H1 (cell line): ENCODE results near the gene SOX12. TPM values are rescaled to one million over a fixed set of nuclear protein-coding genes. Genes with fewer than 3 reads are reported as not detected.

Experiments used
- CTCF ChIA-PET: fragments of 300-600 bp; sonication (Branson Sonifier 250); formaldehyde crosslinking; loops from one replicate; lab custom pipeline; 2021; ENCODE audit not compliant: partially characterized antibody; lab: Charles Lee
- POLR2A ChIA-PET: fragments of 300-600 bp; sonication (Branson Sonifier 250); formaldehyde crosslinking; loops from one replicate; lab custom pipeline; 2021; ENCODE audit warnings: inconsistent platforms; ENCODE audit not compliant: partially characterized antibody; lab: Charles Lee
- DNase-seq, 2 experiments: peaks; one replicate each; pipeline versions ENCODE4 v3.0.0 to v3.0.0-alpha.2; 2010 to 2022; ENCODE audit warnings: low spot score in 2 of 2, low read depth in 1 of 2, mixed read lengths in 1 of 2
- FAIRE-seq: peaks from 2 replicates; lab custom pipeline; 2011; peaks lifted over from hg19 to GRCh38; lab: Jason Lieb, UNC
- H2AFZ ChIP-seq: 2 replicates; pipeline ENCODE4 v1.8.1; 2012; ENCODE audit warnings: low read length, inconsistent platforms
- H2AK5ac ChIP-seq: 2 replicates; pipeline ENCODE4 v1.6.1; 2013; ENCODE audit warnings: low read depth, low read length
- H2BK120ac ChIP-seq: replicated peaks from 2 replicates; pipeline ENCODE3; 2013; ENCODE audit warnings: low read depth, low read length, inconsistent platforms
- H2BK12ac ChIP-seq: 2 replicates; pipeline ENCODE4 v1.6.1; 2013; ENCODE audit warnings: low read depth, low read length
- H2BK15ac ChIP-seq: 2 replicates; pipeline ENCODE4 v1.6.1; 2013; ENCODE audit warnings: low read length
- H2BK20ac ChIP-seq: 2 replicates; pipeline ENCODE4 v1.6.1; 2013; ENCODE audit warnings: low read length
- H2BK5ac ChIP-seq: 2 replicates; pipeline ENCODE4 v1.6.1; 2013; ENCODE audit warnings: low read depth, low read length
- H3K14ac ChIP-seq: 2 replicates; pipeline ENCODE4 v1.6.1; 2013; ENCODE audit warnings: inconsistent platforms; ENCODE audit not compliant: insufficient read length
- H3K18ac ChIP-seq: 2 replicates; pipeline ENCODE4 v1.6.1; 2013; ENCODE audit warnings: low read length; ENCODE audit errors: extremely low read depth
- H3K23ac ChIP-seq: 2 replicates; pipeline ENCODE4 v1.6.1; 2013; ENCODE audit warnings: inconsistent platforms; ENCODE audit not compliant: insufficient read length
- H3K23me2 ChIP-seq: 2 replicates; pipeline ENCODE4 v1.6.1; 2013; ENCODE audit warnings: low read depth, low read length
- H3K27ac ChIP-seq: 2 replicates; pipeline ENCODE4 v1.6.1; 2011; ENCODE audit warnings: low read depth, low read length, inconsistent platforms
- H3K27me3 ChIP-seq, 4 experiments: replicated peaks in 1 of 4; 1 replicate in 1 of 4; 2 replicates in 3 of 4; pipeline versions ENCODE4 v1.6.1 to v1.8.1; 2011 to 2013; ENCODE audit warnings: low read length in 3 of 4, mild to moderate bottlenecking in 3 of 4, inconsistent platforms in 2 of 4, mixed read lengths in 2 of 4, moderate library complexity in 1 of 4; ENCODE audit not compliant: control insufficient read depth in 3 of 4, insufficient read depth in 3 of 4; ENCODE audit errors: extremely low read depth in 1 of 4
- H3K36me3 ChIP-seq, 4 experiments: 2 replicates each; pipeline versions ENCODE4 v1.6.1 to v1.8.1; 2011 to 2013; ENCODE audit warnings: mild to moderate bottlenecking in 4 of 4, low read length in 3 of 4, moderate library complexity in 2 of 4, control low read depth in 1 of 4, inconsistent platforms in 1 of 4; ENCODE audit not compliant: insufficient read depth in 4 of 4, control insufficient read depth in 2 of 4
- H3K4ac ChIP-seq: replicated peaks from 2 replicates; pipeline ENCODE3; 2013; ENCODE audit warnings: low read length, low read depth, mixed read lengths, inconsistent platforms; ENCODE audit not compliant: insufficient read length
- H3K4me1 ChIP-seq, 4 experiments: replicated peaks in 1 of 4; 1 replicate in 1 of 4; 2 replicates in 3 of 4; pipeline versions ENCODE4 v1.6.1 to v1.8.1; 2011 to 2013; ENCODE audit warnings: low read length in 3 of 4, inconsistent platforms in 2 of 4, mixed read lengths in 1 of 4; ENCODE audit not compliant: insufficient read depth in 4 of 4, control insufficient read depth in 3 of 4
- H3K4me2 ChIP-seq, 2 experiments: 2 replicates each; pipeline versions ENCODE4 v1.6.1 to v1.8.1; 2011 to 2013; ENCODE audit warnings: low read depth in 2 of 2, low read length in 2 of 2, control low read depth in 1 of 2, inconsistent platforms in 1 of 2, mild to moderate bottlenecking in 1 of 2; ENCODE audit not compliant: insufficient read depth in 1 of 2
- H3K4me3 ChIP-seq, 4 experiments: fragments of 200-600, 300-600 bp in 1 of 4; sonication (generic), shearing (Covaris generic), sonication (Bioruptor Twin) in 1 of 4; 2 replicates each; pipeline versions ENCODE4 v1.5.1 to v1.8.1; 2011 to 2016; ENCODE audit warnings: low read length in 4 of 4, low read depth in 3 of 4, control low read depth in 2 of 4, inconsistent platforms in 2 of 4, mild to moderate bottlenecking in 2 of 4, mixed read lengths in 1 of 4, moderate library complexity in 1 of 4; ENCODE audit not compliant: insufficient read depth in 2 of 4; ENCODE audit errors: extremely low read depth in 1 of 4
- H3K56ac ChIP-seq: replicated peaks from 2 replicates; pipeline ENCODE3; 2013; ENCODE audit warnings: low read depth, mild to moderate bottlenecking, mixed read lengths, low read length, inconsistent platforms; ENCODE audit not compliant: insufficient read length
- H3K79me1 ChIP-seq: 2 replicates; pipeline ENCODE4 v1.6.1; 2013; ENCODE audit warnings: low read depth, low read length, control low read depth
- H3K79me2 ChIP-seq, 2 experiments: 2 replicates each; pipeline versions ENCODE4 v1.6.1 to v1.8.1; 2012 to 2013; ENCODE audit warnings: low read length in 2 of 2, mild to moderate bottlenecking in 2 of 2, inconsistent platforms in 1 of 2; ENCODE audit not compliant: insufficient read depth in 2 of 2, control insufficient read depth in 1 of 2
- H3K9ac ChIP-seq, 4 experiments: replicated peaks in 1 of 4; 1 replicate in 1 of 4; 2 replicates in 3 of 4; pipeline versions ENCODE4 v1.6.1 to v1.8.1; 2011 to 2013; ENCODE audit warnings: low read depth in 3 of 4, low read length in 3 of 4, control low read depth in 2 of 4, mild to moderate bottlenecking in 2 of 4, moderate library complexity in 2 of 4, inconsistent platforms in 1 of 4; ENCODE audit errors: extremely low read depth in 1 of 4
- H3K9me3 ChIP-seq, 2 experiments: 2 replicates each; pipeline versions ENCODE4 v1.6.1 to v1.8.1; 2012 to 2013; ENCODE audit warnings: mild to moderate bottlenecking in 2 of 2, moderate library complexity in 2 of 2, control low read depth in 1 of 2, inconsistent platforms in 1 of 2, low read depth in 1 of 2, low read length in 1 of 2, mixed read lengths in 1 of 2; ENCODE audit not compliant: insufficient read depth in 2 of 2
- H4K20me1 ChIP-seq, 2 experiments: replicated peaks in 1 of 2; 2 replicates each; pipeline versions ENCODE3 to v1.8.1; 2011 to 2013; ENCODE audit warnings: inconsistent platforms in 2 of 2, low read length in 2 of 2, mild to moderate bottlenecking in 1 of 2; ENCODE audit not compliant: insufficient read depth in 2 of 2, control insufficient read depth in 1 of 2
- H4K5ac ChIP-seq: 2 replicates; pipeline ENCODE4 v1.6.1; 2013; ENCODE audit warnings: low read length, low read depth, mixed read lengths, inconsistent platforms; ENCODE audit not compliant: insufficient read length
- H4K8ac ChIP-seq: 2 replicates; pipeline ENCODE4 v1.8.0; 2013; ENCODE audit warnings: mild to moderate bottlenecking, moderate library complexity, low read length, inconsistent platforms; ENCODE audit not compliant: insufficient read depth; ENCODE audit errors: extremely low read depth
- H4K91ac ChIP-seq: replicated peaks from 2 replicates; pipeline ENCODE3; 2013; ENCODE audit warnings: low read length, mixed read lengths, inconsistent platforms; ENCODE audit not compliant: insufficient read length
- CEBPB ChIP-seq: IDR thresholded peaks from 2 replicates; pipeline ENCODE4 v1.6.1; 2012; ENCODE audit warnings: low read depth, low read length
- CHD2 ChIP-seq: IDR thresholded peaks from 2 replicates; pipeline ENCODE4 v1.6.1; 2012; ENCODE audit warnings: low read length, improper control_type of control experiment
- JUND ChIP-seq: IDR thresholded peaks from 2 replicates; pipeline ENCODE4 v1.6.1; 2011; ENCODE audit warnings: mild to moderate bottlenecking, improper control_type of control experiment, low read length
- RAD21 ChIP-seq, 2 experiments: IDR thresholded peaks in 1 of 2; conservative IDR thresholded peaks in 1 of 2; 2 replicates each; pipeline ENCODE4 v1.6.1; 2011; ENCODE audit warnings: low read depth in 2 of 2, low read length in 2 of 2, improper control_type of control experiment in 1 of 2, inconsistent platforms in 1 of 2, mild to moderate bottlenecking in 1 of 2, moderate library complexity in 1 of 2
- SP1 ChIP-seq: IDR thresholded peaks from 2 replicates; pipeline ENCODE4 v1.6.1; 2011; ENCODE audit warnings: low read depth, low read length
- SRF ChIP-seq: IDR thresholded peaks from 2 replicates; pipeline ENCODE4 v1.6.1; 2011; ENCODE audit warnings: mild to moderate bottlenecking, low read depth, low read length, moderate library complexity
- WGBS, 2 experiments: shearing (Covaris generic) in 1 of 2; methylation state at CpG; one replicate each; pipeline versions ENCODE4 v1.1.6 to v1.1.7; 2013 to 2015; ENCODE audit warnings: low lambda C conversion rate in 2 of 2, mixed read lengths in 2 of 2, inconsistent platforms in 1 of 2, low coverage in 1 of 2, missing lambda C conversion rate in 1 of 2; ENCODE audit not compliant: insufficient replicate concordance in 2 of 2, insufficient coverage in 1 of 2, insufficient read length in 1 of 2; ENCODE audit errors: extremely low coverage in 1 of 2, missing lambda C conversion rate in 1 of 2; 5-methylcytosine and 5-hydroxymethylcytosine counted together
- polyA plus RNA-seq, 7 experiments: library from polyadenylated mRNA; depleted of rRNA in 3 of 7; stranded (reverse) in 5 of 7; unstranded in 2 of 7; fragments of >200 nt in 5 of 7; fragments of 200-250 nt in 2 of 7; gene quantifications; 1 replicate in 5 of 7; 2 replicates in 1 of 7; 4 replicates in 1 of 7; pipeline versions ENCODE4 v1.2.1 to v1.2.3, GENCODE V29; 2011 to 2013; ENCODE audit warnings: missing spikeins in 2 of 7, mixed read lengths in 2 of 7
- total RNA-seq: library from RNA; stranded (reverse); fragmentation: NEBNext Ultra II Directional; extraction: Animal tissue kit (Norgen Biotek cat#: 25700); gene quantifications from 2 replicates; pipeline ENCODE4 v1.2.1, GENCODE V29; 2021

The SOX12 gene
- total and polyA plus RNA-seq, 2 of the 8 experiments (the other 6 are each of a cell fraction or from before 2014, with no cell fraction given) = 6.4 to 63.0 TPM

DNA sequence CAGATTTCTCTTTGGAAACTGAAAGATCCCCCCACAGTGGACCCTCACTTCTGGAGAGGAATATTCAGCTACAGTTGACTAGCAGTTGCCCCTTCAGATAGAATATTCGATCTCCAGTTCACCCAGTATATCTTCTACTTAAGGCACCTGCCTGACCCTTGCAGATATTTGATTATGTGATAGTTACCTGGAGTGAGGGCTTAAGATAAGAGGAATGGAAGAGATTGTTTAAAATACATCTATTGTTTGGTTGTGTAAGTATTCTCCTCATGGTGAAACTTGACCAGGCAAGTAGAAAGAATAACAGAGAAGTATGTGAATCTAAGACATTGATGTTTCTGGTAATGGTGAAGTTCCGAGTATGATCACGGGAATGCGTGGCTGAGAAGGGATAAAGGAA is 29.5 kb upstream of the SOX12 start:
- no peak overlapping the region for H2BK12ac ChIP-seq
- DNase-seq (no peak), FAIRE-seq (no peak)
- POLR2A ChIA-PET = interaction anchor here (1.6 to 9.4 kb wide), 4 partner anchors 14 to 38 kb away, joined by 3 to 85 read pairs (median 72); partner anchors contain the start of gene DEFB132
- H2AFZ ChIP-seq = no peak overlapping the region
- H3K4me3 ChIP-seq = no peak overlapping the region
- peaks cover 11 to 33% of the 10 kb centered on the region in 2 experiments; a peak in 3 of 4 replicates for H3K79me2 ChIP-seq
- CTCF ChIA-PET = interaction anchor here (1.1 to 7.8 kb wide), 4 partner anchors 13 to 38 kb away, joined by 4 to 36 read pairs (median 8); partner anchors contain the start of gene SOX12
- H3K56ac ChIP-seq = no peak overlapping the region
- H4K20me1 ChIP-seq = peaks cover 6 to 11% of the 10 kb centered on the region in 2 experiments
- no peak overlapping the region for H3K23ac ChIP-seq
- no peaks in the 10 kb centered on the region for H3K36me3 ChIP-seq
- no peak overlapping the region for H3K4me2 ChIP-seq
- H3K9me3 ChIP-seq = no peaks in the 10 kb centered on the region; a peak in 1 of 4 replicates
- H3K23me2 ChIP-seq = peaks cover 16% of the 10 kb centered on the region
- H2BK120ac ChIP-seq = no peak overlapping the region
- H3K4ac ChIP-seq = no peak overlapping the region
- H3K14ac ChIP-seq = no peak overlapping the region
- no peak overlapping the region for H3K27ac ChIP-seq
- H3K9ac ChIP-seq = no peak overlapping the region
- no peak overlapping the region for H2AK5ac ChIP-seq
- H3K27me3 ChIP-seq = peaks cover 0 to 7% (median 2%) of the 10 kb centered on the region in 4 experiments; a peak in 2 of 7 replicates
- no peak overlapping the region for H2BK15ac ChIP-seq
- no peak overlapping the region for H4K91ac ChIP-seq
- peaks cover 5 to 10% (median 8%) of the 10 kb centered on the region in 4 experiments for H3K4me1 ChIP-seq
- no peak overlapping the region for H2BK5ac ChIP-seq
- no peak overlapping the region for H4K8ac ChIP-seq
- 91% methylated on average over 4 of the region's 4 CpGs; no CpG with 5 or more reads in 1 of the 2 experiments for WGBS, 2 experiments
- H3K79me1 ChIP-seq = peaks cover 3% of the 10 kb centered on the region; the same call in 1 of the 2 replicates
- H2BK20ac ChIP-seq = no peak overlapping the region
- no peak overlapping the region for H4K5ac ChIP-seq
- H3K18ac ChIP-seq = no peak overlapping the region
- TF ChIP-seq SRF (no peak), CHD2 (no peak), JUND (no peak), RAD21 (IDR thresholded peaks at IDR 0.05 in 1 of 2, conservative IDR thresholded peaks at IDR 0.05 in 1 of 2; ENCODE audit: low read depth in 2 of 2, low read length in 2 of 2) (no peak), CEBPB (no peak), SP1 (no peak)
